PC-3 (cell line): ENCODE results near the gene TSPAN9.

ENCODE experiments used
- CTCF ChIP-seq: fragments of 300-600 bp; sonication (generic); conservative IDR thresholded peaks from 2 replicates; pipeline ENCODE4 v1.5.1; 2017; ENCODE audit warnings: antibody characterized with exemption, low read depth, mild to moderate bottlenecking, low read length
- EZH2 ChIP-seq: fragments of 300-600 bp; sonication (generic); IDR thresholded peaks from one replicate; pipeline ENCODE4 v1.6.1; 2017; ENCODE audit warnings: antibody characterized with exemption, mild to moderate bottlenecking, low read length; ENCODE audit not compliant: unreplicated experiment

- no peak for TF ChIP-seq CTCF
- TF ChIP-seq EZH2: no peak
Observed at GRCh38 chr12:3308063-3308462, 230.9 kb downstream of the TSPAN9 start.
